Fibroblast of the aortic adventitia (primary cell): Measurements from ENCODE around the gene TSC22D2. TPM values are rescaled to one million over a fixed set of nuclear protein-coding genes. Genes with fewer than 3 reads are reported as not detected.
"Not testable (repeated sequence)": the region's sequence is repeated elsewhere in the genome, so short reads cannot be mapped to it uniquely, and the experiment has no call there.

Experiments
- DNase-seq: peaks from one replicate; pipeline ENCODE4 v3.0.0-alpha.2; 2010; ENCODE audit warnings: low read depth
- H3K4me3 ChIP-seq: 2 replicates; pipeline ENCODE4 v1.5.1; 2011; ENCODE audit warnings: low read depth, mild to moderate bottlenecking, control low read depth, low read length, moderate library complexity
- total RNA-seq: library from RNA; depleted of rRNA; stranded (reverse); fragments of >200 nt; gene quantifications from 2 replicates; pipeline ENCODE4 v1.2.3, GENCODE V29; 2012; ENCODE audit warnings: low replicate concordance
- TF ChIP-seq, protein P1 (sequence below): IDR thresholded peaks from 2 replicates; pipeline ENCODE4 v1.5.1; 2011; ENCODE audit warnings: mild to moderate bottlenecking, low read length, control low read depth, inconsistent platforms; ENCODE audit not compliant: insufficient read depth

The TSC22D2 gene
- total RNA-seq, 1 donor: 15.4 TPM

DNA sequence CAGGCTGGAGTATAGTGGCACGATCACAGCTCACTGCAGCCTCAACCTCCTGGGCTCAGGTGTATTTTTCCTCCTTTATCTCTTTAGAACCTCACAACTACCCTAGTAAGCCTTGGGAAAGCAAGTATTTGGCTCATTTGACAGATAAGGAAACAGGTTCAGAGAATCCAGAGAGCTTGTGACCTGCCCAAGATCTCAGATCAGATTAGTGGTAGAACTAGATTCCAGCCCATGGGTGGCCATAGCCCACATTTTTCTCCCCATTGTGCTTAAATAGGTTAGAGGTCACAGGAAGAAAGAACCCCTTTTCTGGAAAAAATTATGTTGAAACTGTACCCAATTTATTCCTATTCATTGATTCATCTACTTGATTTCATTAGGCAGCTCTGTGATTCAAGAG lies 64.3 kb downstream of the TSC22D2 start:
- no peak for DNase-seq
- no peak overlapping the region for H3K4me3 ChIP-seq
- TF ChIP-seq, protein P1, sequence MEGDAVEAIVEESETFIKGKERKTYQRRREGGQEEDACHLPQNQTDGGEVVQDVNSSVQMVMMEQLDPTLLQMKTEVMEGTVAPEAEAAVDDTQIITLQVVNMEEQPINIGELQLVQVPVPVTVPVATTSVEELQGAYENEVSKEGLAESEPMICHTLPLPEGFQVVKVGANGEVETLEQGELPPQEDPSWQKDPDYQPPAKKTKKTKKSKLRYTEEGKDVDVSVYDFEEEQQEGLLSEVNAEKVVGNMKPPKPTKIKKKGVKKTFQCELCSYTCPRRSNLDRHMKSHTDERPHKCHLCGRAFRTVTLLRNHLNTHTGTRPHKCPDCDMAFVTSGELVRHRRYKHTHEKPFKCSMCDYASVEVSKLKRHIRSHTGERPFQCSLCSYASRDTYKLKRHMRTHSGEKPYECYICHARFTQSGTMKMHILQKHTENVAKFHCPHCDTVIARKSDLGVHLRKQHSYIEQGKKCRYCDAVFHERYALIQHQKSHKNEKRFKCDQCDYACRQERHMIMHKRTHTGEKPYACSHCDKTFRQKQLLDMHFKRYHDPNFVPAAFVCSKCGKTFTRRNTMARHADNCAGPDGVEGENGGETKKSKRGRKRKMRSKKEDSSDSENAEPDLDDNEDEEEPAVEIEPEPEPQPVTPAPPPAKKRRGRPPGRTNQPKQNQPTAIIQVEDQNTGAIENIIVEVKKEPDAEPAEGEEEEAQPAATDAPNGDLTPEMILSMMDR: no peak

DNA sequence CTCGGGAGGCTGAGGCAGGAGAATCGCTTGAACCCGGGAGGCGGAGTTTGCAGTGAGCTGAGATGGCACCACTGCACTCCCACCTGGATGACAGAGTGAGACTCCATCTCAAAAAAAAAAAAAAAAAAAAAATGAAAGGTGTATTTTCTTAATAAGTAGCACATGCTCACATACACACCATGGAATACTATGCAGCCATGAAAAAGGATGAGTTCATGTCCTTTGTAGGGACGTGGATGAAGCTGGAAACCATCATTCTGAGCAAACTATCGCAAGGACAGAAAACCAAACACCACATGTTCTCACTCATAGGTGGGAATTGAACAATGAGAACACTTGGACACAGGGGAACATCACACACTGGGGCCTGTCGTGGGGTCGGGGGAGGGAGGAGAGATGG lies 65.1 kb downstream of the TSC22D2 start:
- not testable (repeated sequence) for DNase-seq, H3K4me3 ChIP-seq

DNA sequence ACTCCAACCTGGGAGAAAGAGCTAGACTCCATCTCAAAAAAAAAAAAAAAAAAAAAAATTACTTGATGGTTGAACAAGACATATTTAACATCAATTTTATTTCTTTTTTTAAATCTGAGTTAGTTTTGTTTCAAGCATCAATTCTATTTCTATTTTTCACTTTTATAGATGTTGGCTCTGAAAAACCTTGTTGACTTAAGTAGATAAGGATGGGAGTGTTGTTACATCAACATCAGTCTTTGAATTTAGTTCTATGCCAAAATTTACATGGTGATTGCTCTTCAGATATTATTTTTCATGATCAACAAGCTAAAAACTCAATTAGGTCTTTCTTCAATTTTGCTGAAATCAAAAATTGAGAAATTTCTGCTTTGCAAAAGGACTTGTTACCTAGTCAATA lies 71.3 kb downstream of the TSC22D2 start:
- no peak overlapping the region for H3K4me3 ChIP-seq
- no peak for DNase-seq
- TF ChIP-seq, protein P1: no peak

DNA sequence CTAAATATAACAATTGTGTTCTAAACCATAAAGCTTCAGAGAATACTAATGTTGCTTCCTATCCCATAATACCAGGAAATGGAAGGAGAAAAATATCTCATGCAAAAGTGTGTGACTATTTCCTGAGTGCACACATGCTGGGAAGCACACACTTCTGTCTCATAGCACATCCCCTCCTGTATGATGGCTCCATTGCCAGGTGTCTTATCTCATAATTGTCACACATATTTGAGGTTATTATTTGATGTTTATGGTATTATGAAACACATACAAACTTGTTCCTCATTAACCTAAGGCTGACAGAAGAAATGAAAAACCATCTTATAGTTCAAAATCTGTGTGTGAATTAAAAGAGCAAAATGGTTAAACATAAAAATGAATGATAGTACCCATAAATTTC lies 72.8 kb downstream of the TSC22D2 start:
- TF ChIP-seq, protein P1: no peak
- no peak overlapping the region for H3K4me3 ChIP-seq
- DNase-seq: no peak

DNA sequence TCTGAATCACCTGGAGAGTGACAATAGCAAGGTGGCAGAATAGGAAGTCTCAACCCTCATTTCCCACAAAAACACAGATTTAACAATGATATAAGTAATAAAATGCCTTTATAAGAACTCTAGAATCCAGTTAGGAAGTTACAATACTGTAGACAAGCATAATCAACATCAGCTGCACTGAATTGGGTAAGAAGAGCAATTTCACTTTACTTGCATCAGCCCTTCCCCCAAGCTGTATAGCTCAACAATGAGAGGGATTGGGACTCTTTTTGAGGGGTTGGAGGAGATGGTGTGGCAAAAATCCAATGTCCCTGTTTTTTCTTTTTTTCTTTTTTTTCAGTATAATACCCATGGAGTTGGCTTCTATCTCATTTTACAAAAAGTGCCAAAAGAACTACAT lies 75.1 kb downstream of the TSC22D2 start:
- TF ChIP-seq, protein P1: no peak
- DNase-seq: peak; percentile 62
- H3K4me3 ChIP-seq: no peak overlapping the region

DNA sequence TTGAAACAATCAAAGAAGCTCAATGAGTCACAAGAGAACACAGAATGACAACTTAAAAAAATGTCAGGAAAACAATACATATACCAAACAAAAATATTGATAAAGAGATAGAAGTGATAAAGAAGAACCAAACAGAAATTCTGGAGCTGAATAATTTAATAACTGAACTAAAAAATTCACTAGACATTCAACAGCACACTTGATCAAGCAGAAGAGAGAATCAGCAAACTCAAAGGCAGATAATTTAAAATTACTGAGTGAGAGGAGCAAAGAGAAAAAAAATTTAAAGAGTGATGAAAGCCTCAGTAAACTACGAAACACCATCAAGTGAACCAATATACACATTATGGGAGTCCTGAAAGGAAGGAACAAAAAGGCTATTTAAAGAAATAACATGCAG lies 76.3 kb downstream of the TSC22D2 start:
- TF ChIP-seq, protein P1: no peak
- no peak for DNase-seq

DNA sequence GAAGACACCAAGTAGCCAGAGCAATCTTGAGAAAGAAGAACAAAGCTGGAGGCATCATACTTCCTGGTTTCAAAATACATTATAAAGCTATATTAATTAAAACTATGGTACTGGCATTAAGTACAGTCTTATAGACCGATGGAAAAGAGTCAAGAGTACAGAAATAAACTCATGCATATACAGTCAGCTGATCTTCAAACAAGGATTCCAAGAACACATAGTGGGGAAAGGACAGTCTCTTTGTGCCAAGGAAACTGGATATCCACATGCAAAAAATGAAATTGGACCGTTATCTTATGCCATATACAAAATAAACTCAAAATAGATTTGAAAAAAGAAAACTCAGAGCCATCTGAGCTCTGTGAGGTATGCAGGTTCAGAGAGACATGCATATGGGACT lies 80.8 kb downstream of the TSC22D2 start:
- no peak overlapping the region for H3K4me3 ChIP-seq
- TF ChIP-seq, protein P1: no peak
- no peak for DNase-seq

More for the DNA sequence above, 76.3 kb downstream of the TSC22D2 start:
- no peak overlapping the region for H3K4me3 ChIP-seq
